Measurements from ENCODE around the gene GABBR2. TPM values are rescaled to one million over a fixed set of nuclear protein-coding genes. Genes with fewer than 3 reads are reported as not detected.

GABBR2 gene
- total RNA-seq, 1 donor from 2014 or later = 0.84 TPM

DNA sequence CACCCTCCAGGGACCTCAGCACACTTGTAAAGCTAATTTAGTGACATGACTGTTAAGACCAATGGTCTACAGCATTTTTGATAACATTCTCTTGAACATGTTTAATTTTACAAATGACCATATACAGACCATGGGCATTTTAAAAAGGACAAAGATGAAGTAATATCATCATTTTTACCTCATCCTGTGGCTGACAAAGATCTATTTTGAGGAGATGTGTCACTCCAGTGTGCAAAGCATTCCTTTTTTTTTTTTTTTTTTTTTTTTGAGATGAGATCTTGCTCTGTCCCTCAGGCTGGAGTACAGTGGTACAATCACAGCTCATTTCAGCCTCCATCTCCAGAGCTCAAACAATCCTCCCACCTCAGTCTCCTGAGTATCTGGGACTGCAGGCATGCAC lies 335.1 kb downstream of the GABBR2 start:
- intact Hi-C loops (cut with DNase I) = no loop called here
- H3K27ac ChIP-seq = no peak overlapping the region
- H3K4me1 ChIP-seq = no peaks in the 10 kb centered on the region
- no peaks in the 10 kb centered on the region for H3K36me3 ChIP-seq
- ATAC-seq (no peak), DNase-seq (no peak)
- TF ChIP-seq, protein P1, sequence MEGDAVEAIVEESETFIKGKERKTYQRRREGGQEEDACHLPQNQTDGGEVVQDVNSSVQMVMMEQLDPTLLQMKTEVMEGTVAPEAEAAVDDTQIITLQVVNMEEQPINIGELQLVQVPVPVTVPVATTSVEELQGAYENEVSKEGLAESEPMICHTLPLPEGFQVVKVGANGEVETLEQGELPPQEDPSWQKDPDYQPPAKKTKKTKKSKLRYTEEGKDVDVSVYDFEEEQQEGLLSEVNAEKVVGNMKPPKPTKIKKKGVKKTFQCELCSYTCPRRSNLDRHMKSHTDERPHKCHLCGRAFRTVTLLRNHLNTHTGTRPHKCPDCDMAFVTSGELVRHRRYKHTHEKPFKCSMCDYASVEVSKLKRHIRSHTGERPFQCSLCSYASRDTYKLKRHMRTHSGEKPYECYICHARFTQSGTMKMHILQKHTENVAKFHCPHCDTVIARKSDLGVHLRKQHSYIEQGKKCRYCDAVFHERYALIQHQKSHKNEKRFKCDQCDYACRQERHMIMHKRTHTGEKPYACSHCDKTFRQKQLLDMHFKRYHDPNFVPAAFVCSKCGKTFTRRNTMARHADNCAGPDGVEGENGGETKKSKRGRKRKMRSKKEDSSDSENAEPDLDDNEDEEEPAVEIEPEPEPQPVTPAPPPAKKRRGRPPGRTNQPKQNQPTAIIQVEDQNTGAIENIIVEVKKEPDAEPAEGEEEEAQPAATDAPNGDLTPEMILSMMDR (IDR thresholded peaks at IDR 0.05) = no peak
- H3K9me3 ChIP-seq = no peaks in the 10 kb centered on the region
- no peaks in the 10 kb centered on the region for H3K27me3 ChIP-seq
- no peak overlapping the region for H3K4me3 ChIP-seq

DNA sequence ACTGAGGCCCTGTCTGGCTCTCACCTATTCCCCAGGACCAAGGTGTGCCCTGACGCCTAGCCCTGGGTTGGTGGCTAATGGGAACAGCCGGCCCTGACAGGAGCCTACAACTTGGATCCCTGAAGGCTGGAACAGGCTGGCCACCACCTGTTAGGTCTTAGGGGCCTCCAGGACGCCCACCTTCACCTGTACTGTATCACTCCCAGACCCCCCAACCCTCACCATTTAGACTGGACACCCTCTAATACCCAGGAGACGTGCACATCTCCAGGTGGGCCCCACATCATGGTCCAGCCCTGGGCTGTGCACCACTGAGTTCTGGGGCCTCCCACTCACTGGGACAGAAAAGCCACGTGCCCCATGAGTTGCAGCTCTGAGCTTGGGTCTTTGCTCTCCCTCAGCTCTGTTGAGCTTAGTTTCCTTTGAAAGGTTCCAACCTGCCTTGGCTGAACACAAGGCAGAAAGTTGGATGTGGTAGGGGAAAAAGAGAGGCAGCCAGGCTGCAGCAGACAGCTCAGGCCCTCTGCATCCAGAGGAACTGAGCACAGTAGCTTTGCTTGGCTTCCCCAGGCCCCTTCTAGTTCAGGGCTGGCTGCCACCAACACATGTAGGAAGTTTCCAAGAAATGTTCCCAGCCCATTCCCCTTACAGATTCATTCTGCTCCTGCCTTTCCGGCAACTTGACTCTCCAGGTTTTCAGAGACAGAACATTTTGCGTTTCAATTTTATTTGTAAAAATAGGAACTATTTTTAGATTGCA lies 336.5 kb downstream of the GABBR2 start:
- intact Hi-C loops (cut with DNase I) = no loop called here
- Histone ChIP-seq H3K4me3 (no peak overlapping the region), H3K27me3 (no peaks in the 10 kb centered on the region), H3K27ac (no peak overlapping the region), H3K9me3 (no peaks in the 10 kb centered on the region), H3K36me3 (no peaks in the 10 kb centered on the region), H3K4me1 (no peaks in the 10 kb centered on the region)
- ATAC-seq = no peak
- DNase-seq = peak; percentile 29
- TF ChIP-seq, protein P1 (IDR thresholded peaks at IDR 0.05) = no peak

DNA sequence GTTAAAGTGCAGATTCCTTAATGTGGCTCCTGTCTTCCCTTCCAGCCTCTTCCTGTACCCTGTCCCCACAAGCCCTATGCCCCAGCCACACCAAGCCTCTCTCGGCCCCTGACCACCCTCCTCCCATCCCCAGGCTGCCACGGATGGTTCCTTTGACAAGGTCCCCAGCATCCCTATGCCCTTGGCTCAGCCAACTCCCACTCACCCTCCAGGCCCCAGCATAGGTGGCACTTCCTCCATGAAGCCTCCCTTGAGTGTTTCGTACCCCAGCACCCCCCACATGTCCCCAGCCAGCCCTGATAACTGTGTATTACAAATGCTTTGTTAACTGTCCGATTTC lies 337.8 kb downstream of the GABBR2 start:
- no peak overlapping the region for H3K27ac ChIP-seq
- DNase-seq (peak; percentile 42), ATAC-seq (no peak)
- H3K27me3 ChIP-seq = no peaks in the 10 kb centered on the region
- H3K36me3 ChIP-seq = no peaks in the 10 kb centered on the region
- H3K4me3 ChIP-seq = no peak overlapping the region
- TF ChIP-seq, protein P1 (IDR thresholded peaks at IDR 0.05) = no peak
- H3K9me3 ChIP-seq = peaks cover 4% of the 10 kb centered on the region
- intact Hi-C loops (cut with DNase I) = no loop called here
- no peaks in the 10 kb centered on the region for H3K4me1 ChIP-seq

DNA sequence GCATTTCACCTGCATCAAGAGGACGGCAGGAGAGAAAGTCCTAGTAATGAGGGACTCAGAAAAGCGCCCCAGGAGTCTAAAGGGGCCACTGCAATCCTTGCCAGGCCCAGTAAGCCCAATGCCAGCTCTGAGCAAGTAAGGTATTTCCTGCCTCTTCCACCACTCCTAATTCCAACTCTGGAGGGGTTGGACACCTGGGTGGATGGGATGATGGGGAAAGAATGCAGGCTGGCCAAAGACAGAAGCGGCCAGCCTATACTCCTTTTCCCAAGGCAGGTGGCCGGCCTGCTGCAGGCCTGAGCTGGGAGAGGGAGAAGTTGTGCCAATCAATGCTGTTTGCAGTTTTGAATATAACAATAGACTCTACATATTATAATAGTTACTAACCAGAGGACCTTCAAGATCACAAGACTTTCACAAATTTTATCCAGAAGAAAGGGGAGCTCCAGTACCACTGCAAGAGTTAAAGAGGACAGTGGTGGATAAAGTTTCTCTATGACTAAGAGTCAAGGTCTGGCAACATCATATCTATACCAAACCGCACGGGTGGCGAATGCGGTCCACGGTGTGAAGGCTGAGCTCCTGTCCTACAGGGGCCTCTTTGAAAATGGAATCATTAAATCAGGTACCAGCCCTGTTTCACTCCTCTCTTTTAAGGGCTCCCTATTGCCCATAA lies 338.3 kb downstream of the GABBR2 start:
- ATAC-seq = no peak
- peak; percentile 34 for DNase-seq
- Histone ChIP-seq H3K4me3 (no peak overlapping the region), H3K36me3 (no peaks in the 10 kb centered on the region), H3K27ac (no peak overlapping the region), H3K4me1 (no peaks in the 10 kb centered on the region), H3K9me3 (peaks cover 9% of the 10 kb centered on the region), H3K27me3 (no peaks in the 10 kb centered on the region)
- TF ChIP-seq, protein P1 (IDR thresholded peaks at IDR 0.05) = no peak
- intact Hi-C loops (cut with DNase I) = no loop called here

DNA sequence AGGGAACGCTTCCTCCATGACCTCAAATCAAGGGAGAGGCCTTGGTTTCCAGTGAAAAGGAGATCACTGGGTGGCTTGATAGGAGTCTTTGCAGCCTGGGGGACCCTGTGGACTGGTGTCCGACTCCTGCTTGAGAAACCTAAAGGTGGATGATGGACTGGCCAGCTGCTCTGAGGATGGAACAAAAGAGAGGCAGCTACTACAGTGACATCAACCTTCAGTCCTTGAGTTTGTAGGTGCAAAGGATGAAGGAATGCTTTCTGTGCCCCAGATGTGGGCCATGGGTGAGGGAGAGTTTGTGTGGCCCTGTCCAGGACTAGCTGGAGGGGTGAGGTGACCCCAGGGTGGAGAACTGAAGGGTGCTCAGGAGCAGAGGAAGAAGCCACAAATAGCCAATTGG lies 338.8 kb downstream of the GABBR2 start:
- Histone ChIP-seq H3K4me1 (no peaks in the 10 kb centered on the region), H3K27ac (no peak overlapping the region), H3K9me3 (peaks cover 12% of the 10 kb centered on the region), H3K27me3 (no peaks in the 10 kb centered on the region), H3K4me3 (no peak overlapping the region), H3K36me3 (no peaks in the 10 kb centered on the region)
- intact Hi-C loops (cut with DNase I) = no loop called here
- ATAC-seq (no peak), DNase-seq (no peak)
- TF ChIP-seq, protein P1 (IDR thresholded peaks at IDR 0.05) = no peak
